Dendritic cell treated with granulocyte-macrophage colony-stimulating factor and Interleukin-4, amounts not matched to agents 40 ng/mL and 50 ng/mL, for 4 days (primary cell): Measurements from ENCODE around the gene ELAPOR2.
"Not testable (repeated sequence)": the region's sequence is repeated elsewhere in the genome, so short reads cannot be mapped to it uniquely, and the experiment has no call there.

Experiments
- H3K27ac Mint-ChIP-seq: one replicate; pipeline ENCODE4 v1.8.0; 2022; ENCODE audit warnings: mild to moderate bottlenecking, mixed read lengths
- H3K27me3 Mint-ChIP-seq: one replicate; pipeline ENCODE4 v1.8.0; 2022; ENCODE audit warnings: mild to moderate bottlenecking, mixed read lengths
- H3K36me3 Mint-ChIP-seq: one replicate; pipeline ENCODE4 v1.8.0; 2022; ENCODE audit warnings: low read depth, mixed read lengths
- H3K4me1 Mint-ChIP-seq: one replicate; pipeline ENCODE4 v1.8.0; 2022; ENCODE audit warnings: low read depth, mixed read lengths
- H3K4me3 Mint-ChIP-seq: one replicate; pipeline ENCODE4 v1.8.0; 2022; ENCODE audit warnings: mild to moderate bottlenecking, moderate library complexity, mixed read lengths
- H3K9me3 Mint-ChIP-seq: one replicate; pipeline ENCODE4 v1.8.0; 2022; ENCODE audit warnings: mixed read lengths
- intact Hi-C: fragments of 100-400 bp; cut with micrococcal nuclease; formaldehyde crosslinking; loops from one replicate; pipeline ENCODE4 v1.15.0; 2022

ELAPOR2 gene

GRCh38 chr7:87059525-87060287 is at the start of gene ELAPOR2:
Gene ELAPOR2, minus strand, starts transcription at chr7:87059654. Its CDS starts 141 bp downstream, at chr7:87059513.
- peak within 1 kb of the TSS; percentile 72 for H3K4me3 Mint-ChIP-seq
- intact Hi-C loops: no loop called here
- peaks cover 9% of the 10 kb centered on the region for H3K4me1 Mint-ChIP-seq
- H3K9me3 Mint-ChIP-seq: no peaks in the 10 kb centered on the region
- no peak within 1 kb of the TSS for H3K27ac Mint-ChIP-seq
- peaks cover 21% of the 10 kb centered on the region for H3K27me3 Mint-ChIP-seq
- no peaks in the 10 kb centered on the region for H3K36me3 Mint-ChIP-seq

GRCh38 chr7:87107949-87108776 is 48.7 kb upstream of the ELAPOR2 start:
- Mint-ChIP-seq H3K27me3 (no peaks in the 10 kb centered on the region), H3K4me3 (no peak overlapping the region), H3K9me3 (peaks cover 2% of the 10 kb centered on the region), H3K36me3 (no peaks in the 10 kb centered on the region), H3K27ac (no peak overlapping the region), H3K4me1 (no peaks in the 10 kb centered on the region)
- intact Hi-C loops: no loop called here

- intact Hi-C loops: no loop called here
- no peak overlapping the region for H3K4me3 Mint-ChIP-seq
- H3K4me1 Mint-ChIP-seq: no peaks in the 10 kb centered on the region
- H3K27me3 Mint-ChIP-seq: no peaks in the 10 kb centered on the region
- no peaks in the 10 kb centered on the region for H3K36me3 Mint-ChIP-seq
- H3K27ac Mint-ChIP-seq: no peak overlapping the region
- H3K9me3 Mint-ChIP-seq: no peaks in the 10 kb centered on the region
These were observed 47.6 kb upstream of the ELAPOR2 start for GRCh38 chr7:87106974-87107612.

GRCh38 chr7:87105401-87105800 is 45.9 kb upstream of the ELAPOR2 start:
- Mint-ChIP-seq H3K4me3 (no peak overlapping the region), H3K4me1 (no peaks in the 10 kb centered on the region), H3K27me3 (no peaks in the 10 kb centered on the region), H3K27ac (no peak overlapping the region), H3K9me3 (no peaks in the 10 kb centered on the region), H3K36me3 (no peaks in the 10 kb centered on the region)
- intact Hi-C loops: no loop called here

- H3K36me3 Mint-ChIP-seq: no peaks in the 10 kb centered on the region
- no peaks in the 10 kb centered on the region for H3K9me3 Mint-ChIP-seq
- intact Hi-C loops: no loop called here
- no peaks in the 10 kb centered on the region for H3K27me3 Mint-ChIP-seq
- no peak overlapping the region for H3K4me3 Mint-ChIP-seq
- H3K4me1 Mint-ChIP-seq: no peaks in the 10 kb centered on the region
- H3K27ac Mint-ChIP-seq: no peak overlapping the region
These were observed 40.9 kb upstream of the ELAPOR2 start for GRCh38 chr7:87100326-87100725.

- intact Hi-C loops, H3K4me3 Mint-ChIP-seq, H3K9me3 Mint-ChIP-seq, H3K27me3 Mint-ChIP-seq, H3K4me1 Mint-ChIP-seq, H3K36me3 Mint-ChIP-seq, H3K27ac Mint-ChIP-seq: not testable (repeated sequence)
These were observed 37.9 kb upstream of the ELAPOR2 start for GRCh38 chr7:87097375-87097774.

- H3K4me1 Mint-ChIP-seq: no peaks in the 10 kb centered on the region
- no peaks in the 10 kb centered on the region for H3K36me3 Mint-ChIP-seq
- intact Hi-C loops: no loop called here
- no peak overlapping the region for H3K4me3 Mint-ChIP-seq
- H3K27me3 Mint-ChIP-seq: no peaks in the 10 kb centered on the region
- no peaks in the 10 kb centered on the region for H3K9me3 Mint-ChIP-seq
- no peak overlapping the region for H3K27ac Mint-ChIP-seq
These were observed 34.9 kb upstream of the ELAPOR2 start for GRCh38 chr7:87094322-87094721.

- no peaks in the 10 kb centered on the region for H3K4me1 Mint-ChIP-seq
- H3K4me3 Mint-ChIP-seq: no peak overlapping the region
- intact Hi-C loops: no loop called here
- H3K36me3 Mint-ChIP-seq: no peaks in the 10 kb centered on the region
- H3K9me3 Mint-ChIP-seq: no peaks in the 10 kb centered on the region
- H3K27me3 Mint-ChIP-seq: no peaks in the 10 kb centered on the region
- no peak overlapping the region for H3K27ac Mint-ChIP-seq
These were observed 33.2 kb upstream of the ELAPOR2 start for GRCh38 chr7:87092568-87093091.

- intact Hi-C loops: no loop called here
- no peaks in the 10 kb centered on the region for H3K27me3 Mint-ChIP-seq
- no peak overlapping the region for H3K4me3 Mint-ChIP-seq
- H3K4me1 Mint-ChIP-seq: no peaks in the 10 kb centered on the region
- H3K9me3 Mint-ChIP-seq: no peaks in the 10 kb centered on the region
- H3K27ac Mint-ChIP-seq: no peak overlapping the region
- H3K36me3 Mint-ChIP-seq: no peaks in the 10 kb centered on the region
These were observed 32.1 kb upstream of the ELAPOR2 start for GRCh38 chr7:87091487-87092066.

GRCh38 chr7:87083865-87084519 is 24.5 kb upstream of the ELAPOR2 start:
- H3K4me1 Mint-ChIP-seq: no peaks in the 10 kb centered on the region
- no peak overlapping the region for H3K27ac Mint-ChIP-seq
- no peak overlapping the region for H3K4me3 Mint-ChIP-seq
- intact Hi-C loops: no loop called here
- H3K27me3 Mint-ChIP-seq: no peaks in the 10 kb centered on the region
- H3K36me3 Mint-ChIP-seq: no peaks in the 10 kb centered on the region
- no peaks in the 10 kb centered on the region for H3K9me3 Mint-ChIP-seq

- Mint-ChIP-seq H3K36me3 (no peaks in the 10 kb centered on the region), H3K4me3 (no peak overlapping the region), H3K27me3 (no peaks in the 10 kb centered on the region), H3K9me3 (no peaks in the 10 kb centered on the region), H3K4me1 (no peaks in the 10 kb centered on the region), H3K27ac (no peak overlapping the region)
- intact Hi-C loops: no loop called here
These were observed 23.2 kb upstream of the ELAPOR2 start for GRCh38 chr7:87082675-87083074.

- Mint-ChIP-seq H3K4me3 (no peak overlapping the region), H3K27me3 (no peaks in the 10 kb centered on the region), H3K36me3 (no peaks in the 10 kb centered on the region), H3K4me1 (no peaks in the 10 kb centered on the region), H3K27ac (no peak overlapping the region), H3K9me3 (no peaks in the 10 kb centered on the region)
- intact Hi-C loops: no loop called here
These were observed 16.4 kb upstream of the ELAPOR2 start for GRCh38 chr7:87075671-87076404.

- Mint-ChIP-seq H3K4me1 (no peaks in the 10 kb centered on the region), H3K4me3 (no peak overlapping the region), H3K27ac (no peak overlapping the region), H3K9me3 (peaks cover 7% of the 10 kb centered on the region), H3K36me3 (no peaks in the 10 kb centered on the region), H3K27me3 (no peaks in the 10 kb centered on the region)
- intact Hi-C loops: no loop called here
These were observed 8.3 kb upstream of the ELAPOR2 start for GRCh38 chr7:87067788-87068187.
